HepG2 (cell line): ENCODE results near the gene RTF1. TPM values are rescaled to one million over a fixed set of nuclear protein-coding genes. Genes with fewer than 3 reads are reported as not detected.

Experiments used
- ATAC-seq: fragments of 200-7000 bp; cut with Tn5 transposase; 3 replicates; pipeline ENCODE4 v1.9.1; 2020; ENCODE audit warnings: mild to moderate bottlenecking, moderate library complexity
- BruUV-seq: library from RNA; stranded (reverse); fragments of 400-500 nt; replicated peaks from 2 replicates; lab custom pipeline; 2021; lab: Mats Ljungman, UMichigan
- CTCF ChIA-PET: fragments of 300-600 bp; formaldehyde crosslinking; extraction: SDS; loops from one replicate; lab custom pipeline; 2021; ENCODE audit warnings: low total read pairs, inconsistent platforms, low intra/inter-chr PET ratio; lab: Yijun Ruan, JAX
- POLR2A ChIA-PET: fragments of 350-600 bp; sonication (Branson Sonifier 250); formaldehyde crosslinking; loops from one replicate; lab custom pipeline; 2020; ENCODE audit warnings: antibody characterized with exemption, inconsistent platforms; lab: Yijun Ruan, JAX
- DNase-seq: peaks from one replicate; pipeline ENCODE4 v3.0.0-alpha.2; 2015; ENCODE audit warnings: low spot score
- FAIRE-seq: peaks from 3 replicates; lab custom pipeline; 2011; peaks lifted over from hg19 to GRCh38; lab: Jason Lieb, UNC
- H2AFZ ChIP-seq: one replicate; pipeline ENCODE4 v1.6.1; 2011; ENCODE audit warnings: low read length, inconsistent platforms
- H3K27ac ChIP-seq: fragments of 300-600 bp; 3 replicates; pipeline ENCODE4 v1.8.0; 2011; ENCODE audit warnings: mixed run types, mild to moderate bottlenecking, mixed read lengths, low read length, inconsistent platforms; ENCODE audit not compliant: insufficient read depth; ENCODE audit errors: extremely low read length
- H3K27me3 ChIP-seq, 2 experiments: fragments of 200-600 bp in 1 of 2; 2 replicates in 1 of 2; 3 replicates in 1 of 2; pipeline versions ENCODE4 v1.6.0 to v1.8.0; 2011; ENCODE audit warnings: low read length in 2 of 2, mild to moderate bottlenecking in 2 of 2, moderate library complexity in 2 of 2, inconsistent platforms in 1 of 2; ENCODE audit not compliant: insufficient read depth in 2 of 2, control insufficient read depth in 1 of 2
- H3K36me3 ChIP-seq, 2 experiments: fragments of 200-600 bp in 1 of 2; replicated peaks in 1 of 2; 2 replicates in 1 of 2; 3 replicates in 1 of 2; pipeline versions ENCODE4 v1.5.1 to v1.8.0; 2011; ENCODE audit warnings: low read length in 2 of 2, inconsistent platforms in 1 of 2; ENCODE audit not compliant: insufficient read depth in 2 of 2, control insufficient read depth in 1 of 2
- H3K4me1 ChIP-seq: 2 replicates; pipeline ENCODE4 v1.5.1; 2012; ENCODE audit warnings: low read length, inconsistent platforms; ENCODE audit not compliant: insufficient read depth
- H3K4me2 ChIP-seq: 2 replicates; pipeline ENCODE4 v1.6.0; 2011; ENCODE audit warnings: low read depth, low read length, inconsistent platforms
- H3K4me3 ChIP-seq, 3 experiments: fragments of 200-600 bp in 1 of 3; sonication (generic), shearing (Covaris generic) in 1 of 3; replicated peaks in 1 of 3; 2 replicates each; pipeline ENCODE4 v1.5.1; 2011 to 2016; ENCODE audit warnings: low read length in 3 of 3, inconsistent platforms in 2 of 3, low read depth in 2 of 3, mild to moderate bottlenecking in 2 of 3, control low read depth in 1 of 3, mixed read lengths in 1 of 3; ENCODE audit not compliant: insufficient read depth in 1 of 3
- H3K79me2 ChIP-seq: one replicate; pipeline ENCODE4 v1.6.1; 2011; ENCODE audit warnings: low read length, inconsistent platforms; ENCODE audit not compliant: insufficient read depth
- H3K9ac ChIP-seq: 2 replicates; pipeline ENCODE4 v1.6.0; 2011; ENCODE audit warnings: mild to moderate bottlenecking, low read depth, low read length, inconsistent platforms; ENCODE audit not compliant: insufficient read depth
- H3K9me3 ChIP-seq: 2 replicates; pipeline ENCODE4 v1.5.1; 2012; ENCODE audit warnings: mild to moderate bottlenecking, low read length
- H4K20me1 ChIP-seq: 2 replicates; pipeline ENCODE4 v1.6.0; 2011; ENCODE audit warnings: inconsistent platforms, mild to moderate bottlenecking, low read length, moderate library complexity; ENCODE audit not compliant: insufficient read depth
- ERF ChIP-seq: IDR thresholded peaks from 2 replicates; pipeline ENCODE4 v1.6.1; 2018; ENCODE audit warnings: missing biosample characterization, missing genetic modification reagents
- GTF2F1 ChIP-seq: fragments of 150-350 bp; IDR thresholded peaks from 2 replicates; pipeline ENCODE4 v1.6.1; 2014; ENCODE audit warnings: low read length
- HMGA1 ChIP-seq: sonication (generic); formaldehyde crosslinking; conservative IDR thresholded peaks from 2 replicates; pipeline ENCODE4 v1.4.0; 2020; ENCODE audit warnings: missing genetic modification reagents
- NCOA1 ChIP-seq: sonication (generic); formaldehyde crosslinking; IDR thresholded peaks from 2 replicates; pipeline ENCODE4 v1.9.0; 2021; ENCODE audit warnings: missing genetic modification reagents
- NR2C2 ChIP-seq: sonication (generic); formaldehyde crosslinking; IDR thresholded peaks from 2 replicates; pipeline ENCODE4 v1.4.0; 2020; ENCODE audit warnings: missing genetic modification reagents, mild to moderate bottlenecking, moderate library complexity, borderline replicate concordance
- NR2F2 ChIP-seq: IDR thresholded peaks from 2 replicates; pipeline ENCODE4 v1.6.1; 2012; ENCODE audit warnings: low read depth, inconsistent platforms, borderline replicate concordance
- POLR2AphosphoS5 ChIP-seq: IDR thresholded peaks from 2 replicates; pipeline ENCODE4 v1.6.1; 2012; ENCODE audit warnings: low read depth, low read length
- RORA ChIP-seq: sonication (generic); formaldehyde crosslinking; IDR thresholded peaks from 2 replicates; pipeline ENCODE4 v1.5.0; 2020; ENCODE audit warnings: mild to moderate bottlenecking, missing genetic modification reagents, moderate library complexity
- SMAD3 ChIP-seq: sonication (generic); formaldehyde crosslinking; IDR thresholded peaks from 2 replicates; pipeline ENCODE4 v1.4.0; 2020; ENCODE audit warnings: missing genetic modification reagents
- TMF1 ChIP-seq: sonication (generic); formaldehyde crosslinking; IDR thresholded peaks from 2 replicates; pipeline ENCODE4 v1.8.1; 2022; ENCODE audit warnings: low read depth, missing genetic modification reagents
- ZFP41 ChIP-seq: sonication (generic); formaldehyde crosslinking; IDR thresholded peaks from 2 replicates; pipeline ENCODE4 v1.4.0; 2020; ENCODE audit warnings: mild to moderate bottlenecking, missing genetic modification reagents, borderline replicate concordance
- ZFP90 ChIP-seq: sonication (generic); formaldehyde crosslinking; IDR thresholded peaks from 2 replicates; pipeline ENCODE4 v1.8.0; 2022; ENCODE audit warnings: missing genetic modification reagents, mild to moderate bottlenecking, inconsistent platforms, borderline replicate concordance
- ZNF160 ChIP-seq: sonication (generic); formaldehyde crosslinking; IDR thresholded peaks from 2 replicates; pipeline ENCODE4 v1.8.0; 2022; ENCODE audit warnings: mild to moderate bottlenecking, inconsistent platforms, missing genetic modification reagents
- ZNF576 ChIP-seq: sonication (generic); formaldehyde crosslinking; IDR thresholded peaks from 2 replicates; pipeline ENCODE4 v1.4.0; 2020; ENCODE audit warnings: mild to moderate bottlenecking, missing genetic modification reagents
- ZNF609 ChIP-seq: sonication (generic); formaldehyde crosslinking; IDR thresholded peaks from 2 replicates; pipeline ENCODE4 v1.4.0; 2020; ENCODE audit warnings: mild to moderate bottlenecking, missing genetic modification reagents, borderline replicate concordance
- ZNF615 ChIP-seq: sonication (generic); formaldehyde crosslinking; IDR thresholded peaks from 2 replicates; pipeline ENCODE4 v1.5.0; 2020; ENCODE audit warnings: mild to moderate bottlenecking, missing genetic modification reagents, borderline replicate concordance
- ZNF7 ChIP-seq: IDR thresholded peaks from 2 replicates; pipeline ENCODE4 v1.6.1; 2016; ENCODE audit warnings: missing biosample characterization, missing genetic modification reagents
- WGBS: methylation state at CpG from one replicate; pipeline ENCODE4 v1.1.6; 2017; ENCODE audit warnings: low lambda C conversion rate; 5-methylcytosine and 5-hydroxymethylcytosine counted together
- in situ Hi-C: cut with HindIII; loops from 2 replicates; pipeline ENCODE4 v1.10.0; 2017; ENCODE audit warnings: low pct_unique_long_range_greater_than_20kb; ENCODE audit not compliant: extremely low pct_ligation_motif_present
- intact Hi-C: fragments of 100-400 bp; cut with micrococcal nuclease; formaldehyde crosslinking; loops from one replicate; pipeline ENCODE4 v1.10.0; 2022; ENCODE audit not compliant: unreplicated experiment
- polyA plus RNA-seq, 8 experiments: library from polyadenylated mRNA; depleted of rRNA in 3 of 8; stranded (reverse) in 7 of 8; unstranded in 1 of 8; fragments of >200 nt; fragmentation: Illumina TruSeq in 4 of 8; extraction: Trizol in 4 of 8; gene quantifications; 2 replicates each; pipeline versions ENCODE4 v1.2.1 to v1.2.3, GENCODE V29; 2011 to 2016; ENCODE audit warnings: low read depth in 4 of 8, missing spikeins in 1 of 8, mixed read lengths in 1 of 8; ENCODE audit not compliant: insufficient read depth in 1 of 8
- total RNA-seq, 5 experiments: library from RNA; depleted of rRNA; stranded (reverse); fragments of >200 nt; fragmentation: Illumina TruSeq; extraction: Trizol; gene quantifications; 2 replicates each; pipeline ENCODE4 v1.2.3, GENCODE V29; 2016; ENCODE audit warnings: low read depth in 1 of 5
- TF ChIP-seq, protein P1 (sequence below): sonication (generic); formaldehyde crosslinking; IDR thresholded peaks from 2 replicates; pipeline ENCODE4 v1.8.1; 2022; ENCODE audit warnings: mild to moderate bottlenecking, missing genetic modification reagents
- TF ChIP-seq, protein P2 (sequence below): sonication (generic); formaldehyde crosslinking; IDR thresholded peaks from 2 replicates; pipeline ENCODE4 v1.8.1; 2023; ENCODE audit warnings: mild to moderate bottlenecking, moderate library complexity, missing genetic modification reagents

Gene RTF1
- total and polyA plus RNA-seq, 2 of the 13 experiments (the other 11 are each of a cell fraction or from before 2014, with no cell fraction given): 13.9 to 17.9 TPM

DNA sequence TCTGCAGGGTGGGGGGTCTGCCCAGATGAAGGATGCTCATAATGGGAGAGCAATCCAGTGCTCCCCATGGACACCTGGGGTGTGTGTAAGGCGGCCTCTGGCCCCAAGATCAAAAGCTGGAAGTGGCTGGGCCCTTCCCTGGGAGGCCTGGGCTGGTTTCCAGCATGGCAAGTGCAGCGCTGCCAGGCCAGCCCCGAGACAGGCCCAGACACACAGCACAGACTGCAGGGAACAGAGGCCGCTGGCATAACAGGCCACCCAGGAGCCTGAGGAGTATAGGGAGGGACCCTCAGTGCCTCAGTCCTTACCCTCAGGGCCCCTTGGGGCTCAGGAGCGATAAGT, 86.7 kb downstream of the RTF1 start:
- ATAC-seq: no peak
- FAIRE-seq: no peak
- TF ChIP-seq NCOA1 (CRISPR knock-in tag) (no peak), ZNF609 (CRISPR knock-in tag) (no peak), SMAD3 (CRISPR knock-in tag) (no peak), GTF2F1 (no peak), NR2C2 (no peak), HMGA1 (no peak), ZFP90 (CRISPR knock-in tag) (no peak), POLR2AphosphoS5 (no peak), ERF (CRISPR knock-in tag) (no peak), ZNF160 (CRISPR knock-in tag) (no peak), TMF1 (CRISPR knock-in tag) (no peak), ZFP41 (CRISPR knock-in tag) (no peak), ZNF576 (no peak), ZNF7 (no peak), NR2F2 (no peak), RORA (CRISPR knock-in tag) (no peak), ZNF615 (CRISPR knock-in tag) (no peak)
- TF ChIP-seq, protein P1, sequence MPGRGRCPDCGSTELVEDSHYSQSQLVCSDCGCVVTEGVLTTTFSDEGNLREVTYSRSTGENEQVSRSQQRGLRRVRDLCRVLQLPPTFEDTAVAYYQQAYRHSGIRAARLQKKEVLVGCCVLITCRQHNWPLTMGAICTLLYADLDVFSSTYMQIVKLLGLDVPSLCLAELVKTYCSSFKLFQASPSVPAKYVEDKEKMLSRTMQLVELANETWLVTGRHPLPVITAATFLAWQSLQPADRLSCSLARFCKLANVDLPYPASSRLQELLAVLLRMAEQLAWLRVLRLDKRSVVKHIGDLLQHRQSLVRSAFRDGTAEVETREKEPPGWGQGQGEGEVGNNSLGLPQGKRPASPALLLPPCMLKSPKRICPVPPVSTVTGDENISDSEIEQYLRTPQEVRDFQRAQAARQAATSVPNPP (CRISPR knock-in tag): no peak
- TF ChIP-seq, protein P2, sequence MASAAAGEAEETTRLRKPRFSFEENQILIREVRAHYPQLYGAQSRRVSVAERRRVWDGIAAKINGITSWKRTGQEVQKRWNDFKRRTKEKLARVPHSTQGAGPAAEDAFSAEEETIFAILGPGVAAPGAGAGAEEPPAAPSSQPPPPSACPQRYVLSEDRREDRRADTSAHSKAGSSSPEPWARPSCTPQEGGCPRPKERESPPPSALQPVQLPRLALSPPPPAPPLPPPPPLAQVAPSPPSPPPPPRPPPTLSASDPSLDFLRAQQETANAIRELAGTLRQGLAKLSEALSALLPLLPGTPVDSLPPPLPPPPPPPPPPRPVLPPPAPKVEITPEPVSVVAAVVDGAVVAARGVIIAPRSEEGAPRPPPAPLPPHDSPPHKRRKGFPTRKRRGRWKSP: no peak
- no peak for DNase-seq
- H3K9ac ChIP-seq: no peak overlapping the region
- H3K27me3 ChIP-seq: no peaks in the 10 kb centered on the region
- H2AFZ ChIP-seq: no peak overlapping the region
- 100% methylated on average over 1 of the region's 5 CpGs for WGBS
- no peak overlapping the region for H3K4me2 ChIP-seq
- H3K9me3 ChIP-seq: no peaks in the 10 kb centered on the region
- POLR2A ChIA-PET: no interaction called here
- no peak overlapping the region for H3K27ac ChIP-seq
- in situ Hi-C loops (no loop called here), intact Hi-C loops (no loop called here)
- H3K79me2 ChIP-seq: peaks cover 8% of the 10 kb centered on the region
- no peaks in the 10 kb centered on the region for H3K4me1 ChIP-seq
- no peaks in the 10 kb centered on the region for H4K20me1 ChIP-seq
- H3K36me3 ChIP-seq: peaks cover 10 to 20% of the 10 kb centered on the region in 2 experiments; a peak in 4 of 5 replicates
- CTCF ChIA-PET: no interaction called here
- no peak overlapping the region for H3K4me3 ChIP-seq
- no TSS peak for BruUV-seq
